H7 (cell line): ENCODE measurements around the gene CBX5. TPM values are rescaled to one million over a fixed set of nuclear protein-coding genes. Genes with fewer than 3 reads are reported as not detected.
"Not testable (repeated sequence)": the region's sequence is repeated elsewhere in the genome, so short reads cannot be mapped to it uniquely, and the experiment has no call there.

Source experiments
- DNase-seq: peaks from one replicate; pipeline ENCODE4 v3.0.0; 2012
- H3K27me3 ChIP-seq: 2 replicates; pipeline ENCODE4 v1.6.0; 2011; ENCODE audit warnings: mild to moderate bottlenecking, low read length; ENCODE audit not compliant: control insufficient read depth, insufficient read depth
- H3K36me3 ChIP-seq: replicated peaks from 2 replicates; pipeline ENCODE4 v1.5.1; 2011; ENCODE audit warnings: low read length; ENCODE audit not compliant: control insufficient read depth, insufficient read depth
- H3K4me3 ChIP-seq: 2 replicates; pipeline ENCODE4 v1.5.1; 2011; ENCODE audit warnings: low read depth, mild to moderate bottlenecking, control low read depth, low read length, moderate library complexity; ENCODE audit not compliant: insufficient read depth
- total RNA-seq: library from RNA; depleted of rRNA; stranded (reverse); fragments of >200 nt; shearing (Covaris generic); gene quantifications from 2 replicates; pipeline ENCODE4 v1.2.3, GENCODE V29; 2014

CBX5 gene
- total RNA-seq, 1 experiment from 2014 or later, result 51.2 TPM

DNA sequence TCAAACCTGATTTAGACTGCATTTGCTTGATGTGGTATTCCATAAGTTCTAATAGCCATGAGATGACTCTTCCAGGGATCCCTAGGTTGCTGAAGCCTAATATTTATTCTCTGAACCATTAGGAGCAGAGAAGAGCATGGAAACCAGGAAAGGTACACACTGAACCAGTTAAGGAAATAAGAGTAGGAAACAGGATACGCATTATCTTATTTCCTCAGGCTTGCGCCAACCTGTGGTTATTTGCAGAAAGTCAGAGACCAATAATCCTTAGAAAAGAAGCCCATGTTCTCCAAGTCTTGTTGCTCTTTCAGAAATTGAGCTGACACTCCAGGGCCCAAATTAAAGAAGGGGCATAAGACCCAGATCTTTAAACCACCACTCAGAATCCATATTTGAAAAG, 49.4 kb downstream of the CBX5 start:
- DNase-seq, result no peak
- no peaks in the 10 kb centered on the region; the same call in 1 of the 2 replicates for H3K36me3 ChIP-seq
- no peaks in the 10 kb centered on the region for H3K27me3 ChIP-seq
- H3K4me3 ChIP-seq, result no peak overlapping the region

DNA sequence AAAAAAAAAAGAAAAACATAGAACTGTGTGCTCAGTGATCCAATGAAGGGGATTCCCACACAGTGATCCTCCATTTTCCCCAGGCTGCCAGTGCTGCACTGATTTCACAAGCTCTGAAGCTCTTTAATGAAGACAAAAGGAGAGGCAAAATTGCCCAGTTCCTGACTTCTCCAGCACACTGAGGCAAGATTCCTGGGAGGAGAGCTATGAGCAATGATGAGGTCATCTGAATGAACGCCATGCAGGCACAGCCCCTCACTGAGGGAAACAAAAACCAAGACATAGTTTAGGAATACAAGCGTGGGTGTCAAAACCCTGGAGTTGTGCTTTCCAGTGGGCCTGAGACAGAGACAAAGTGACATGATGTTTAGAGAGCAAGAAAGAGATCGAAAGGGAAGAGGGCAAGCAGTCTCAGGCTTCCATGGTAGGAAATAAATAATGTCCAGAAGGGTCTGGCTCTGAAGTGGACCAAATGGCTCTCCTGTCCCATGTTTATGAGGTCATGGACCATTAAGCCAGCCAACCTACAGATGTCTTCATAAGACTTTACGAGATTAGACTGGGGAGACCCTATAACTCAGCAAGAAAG, 50.2 kb downstream of the CBX5 start:
- DNase-seq, result no peak
- no peaks in the 10 kb centered on the region for H3K27me3 ChIP-seq
- no peaks in the 10 kb centered on the region; the same call in 1 of the 2 replicates for H3K36me3 ChIP-seq
- no peak overlapping the region for H3K4me3 ChIP-seq

DNA sequence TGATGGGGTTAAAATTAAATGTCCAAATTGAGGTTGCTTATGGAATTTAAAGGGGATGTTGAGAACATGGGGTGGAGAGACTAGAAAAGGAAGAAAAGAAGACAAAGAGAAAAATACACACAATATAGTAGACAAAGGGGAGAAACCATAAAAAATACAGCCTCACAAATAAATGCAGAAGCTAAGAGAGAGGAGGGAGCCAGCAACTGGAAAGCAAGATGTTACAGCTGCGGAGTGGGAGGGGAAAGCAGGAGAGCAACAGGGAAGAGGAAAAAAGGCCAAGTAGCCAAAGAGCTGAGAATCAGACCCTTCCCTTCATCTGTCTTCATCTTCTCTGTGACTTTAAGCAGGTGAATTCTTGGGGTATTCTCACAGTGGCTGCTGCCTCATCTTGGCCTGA, 51.5 kb downstream of the CBX5 start:
- H3K27me3 ChIP-seq, result no peaks in the 10 kb centered on the region
- no peak overlapping the region for H3K4me3 ChIP-seq
- no peaks in the 10 kb centered on the region; the same call in 1 of the 2 replicates for H3K36me3 ChIP-seq
- no peak for DNase-seq

GRCh38 chr12:54227927-54228326, 52.0 kb downstream of the CBX5 start:
- H3K27me3 ChIP-seq, H3K36me3 ChIP-seq, H3K4me3 ChIP-seq, DNase-seq: not testable (repeated sequence)

DNA sequence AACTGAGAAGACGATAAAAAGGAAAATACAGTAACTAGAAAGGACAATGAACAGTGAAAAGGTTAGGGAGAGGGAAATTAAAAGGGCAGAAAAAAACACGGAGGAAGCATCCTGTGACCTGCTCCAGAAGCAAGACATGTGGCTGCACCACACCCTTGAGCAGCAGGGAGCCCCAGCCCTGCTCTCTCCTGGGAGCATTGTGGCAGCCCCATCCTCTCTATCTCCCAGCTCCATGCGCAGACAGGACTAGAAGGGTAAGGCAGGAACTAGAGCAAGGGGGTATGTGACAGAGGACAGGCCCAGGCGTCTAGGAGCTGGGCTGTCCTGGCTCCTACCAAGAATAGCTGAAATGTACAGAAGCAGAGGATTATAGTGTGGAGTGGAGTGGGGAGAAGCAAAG, 52.5 kb downstream of the CBX5 start:
- no peaks in the 10 kb centered on the region for H3K27me3 ChIP-seq
- no peaks in the 10 kb centered on the region; the same call in 1 of the 2 replicates for H3K36me3 ChIP-seq
- no peak for DNase-seq
- H3K4me3 ChIP-seq, result no peak overlapping the region

DNA sequence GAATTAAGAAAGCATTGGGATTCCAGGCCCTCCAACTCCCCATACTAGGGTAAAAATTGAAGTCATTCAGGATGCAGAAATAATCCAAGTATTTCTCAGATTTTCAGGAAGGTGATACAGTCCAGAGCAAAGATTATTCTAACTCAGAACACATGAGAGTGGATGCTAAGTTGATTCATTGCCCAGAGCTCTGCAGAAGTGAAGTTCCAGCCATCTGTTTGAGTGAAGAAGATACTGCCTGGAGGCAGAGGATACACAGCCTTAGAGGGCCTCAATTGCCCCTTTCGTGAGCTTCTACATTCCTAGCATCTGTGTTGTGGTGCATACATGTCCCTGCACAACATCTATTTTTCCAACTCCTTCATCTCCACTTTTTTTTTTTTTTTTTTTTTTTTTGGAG, 54.3 kb downstream of the CBX5 start:
- Histone ChIP-seq H3K27me3 (no peaks in the 10 kb centered on the region), H3K36me3 (no peaks in the 10 kb centered on the region), H3K4me3 (no peak overlapping the region)
- DNase-seq, result no peak

GRCh38 chr12:54222609-54223008, 57.3 kb downstream of the CBX5 start:
- H3K27me3 ChIP-seq, result peaks cover 15% of the 10 kb centered on the region
- no peak overlapping the region for H3K4me3 ChIP-seq
- H3K36me3 ChIP-seq, result no peaks in the 10 kb centered on the region
- DNase-seq, result no peak

- Histone ChIP-seq H3K27me3 (peaks cover 22% of the 10 kb centered on the region), H3K4me3 (no peak overlapping the region), H3K36me3 (no peaks in the 10 kb centered on the region)
- DNase-seq, result no peak
Observed at GRCh38 chr12:54221402-54221984, 58.4 kb downstream of the CBX5 start.

GRCh38 chr12:54220567-54220966, 59.4 kb downstream of the CBX5 start:
- Histone ChIP-seq H3K27me3 (peaks cover 31% of the 10 kb centered on the region), H3K4me3 (no peak overlapping the region), H3K36me3 (no peaks in the 10 kb centered on the region)
- no peak for DNase-seq

DNA sequence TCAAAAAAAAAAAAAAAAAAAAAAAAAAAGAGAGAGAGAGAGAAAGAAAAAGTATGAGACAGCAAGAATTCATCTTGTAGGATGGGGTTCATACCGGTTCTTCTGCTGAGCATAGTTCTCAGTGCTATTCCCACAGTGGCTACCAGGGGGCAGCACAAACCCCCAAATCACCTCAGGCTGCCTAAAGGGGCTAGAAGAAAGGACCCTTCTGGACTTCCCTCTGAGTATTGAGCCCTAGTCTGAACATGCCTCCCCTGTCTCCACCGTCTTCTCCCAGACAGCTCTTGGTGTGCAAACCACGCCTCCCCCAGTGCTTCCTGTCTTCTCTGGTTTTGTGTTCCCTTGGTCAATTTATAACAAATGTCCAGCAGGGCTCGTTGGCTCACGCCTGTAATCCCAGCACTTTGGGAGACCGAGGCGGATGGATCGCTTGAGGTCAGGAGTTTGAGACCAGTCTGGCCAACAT, 59.8 kb downstream of the CBX5 start:
- H3K27me3 ChIP-seq, result peaks cover 31% of the 10 kb centered on the region
- H3K4me3 ChIP-seq, result no peak overlapping the region
- peak; percentile 84 for DNase-seq
- no peaks in the 10 kb centered on the region for H3K36me3 ChIP-seq

- H3K36me3 ChIP-seq, result no peaks in the 10 kb centered on the region
- H3K4me3 ChIP-seq, result peak overlapping the region; percentile 45
- peaks cover 39% of the 10 kb centered on the region for H3K27me3 ChIP-seq
- DNase-seq, result peak; percentile 91
Observed at GRCh38 chr12:54217774-54218241, 62.1 kb downstream of the CBX5 start.

- Histone ChIP-seq H3K36me3 (no peaks in the 10 kb centered on the region), H3K4me3 (peak overlapping the region; percentile 45), H3K27me3 (peaks cover 41% of the 10 kb centered on the region)
- peak; percentile 91 for DNase-seq
Observed at GRCh38 chr12:54216797-54217661, 62.9 kb downstream of the CBX5 start.

- peak; percentile 61 for DNase-seq
- peaks cover 41% of the 10 kb centered on the region for H3K27me3 ChIP-seq
- peak overlapping the region; percentile 16; the same call in 1 of the 2 replicates for H3K4me3 ChIP-seq
- H3K36me3 ChIP-seq, result no peaks in the 10 kb centered on the region
Observed at GRCh38 chr12:54215989-54216796, 63.7 kb downstream of the CBX5 start.
